Measurements from ENCODE around the gene ALK. TPM values are rescaled to one million over a fixed set of nuclear protein-coding genes. Genes with fewer than 3 reads are reported as not detected.

Gene ALK
- total RNA-seq, 1 donor from 2014 or later = not detected

DNA sequence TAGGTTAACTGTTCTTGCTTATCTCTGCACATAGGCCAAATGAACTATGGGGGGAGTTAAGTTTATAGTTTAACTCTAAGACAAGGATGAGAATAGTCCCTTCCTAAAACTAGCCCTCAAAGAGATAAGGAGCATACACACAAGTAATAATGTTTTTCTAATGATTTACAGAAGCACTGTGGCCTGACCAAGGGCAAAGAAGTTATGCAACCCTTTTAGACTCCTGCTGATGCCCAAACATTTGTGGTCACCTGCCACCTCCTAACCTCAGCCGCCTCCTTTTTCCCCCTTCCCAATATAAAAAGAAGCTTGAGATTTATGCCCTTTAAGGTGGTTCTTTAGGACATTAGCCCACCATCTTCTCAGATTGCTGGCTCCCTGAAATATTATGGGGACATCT is 357.7 kb downstream of the ALK start:
- no peaks in the 10 kb centered on the region for H3K27me3 Mint-ChIP-seq (ENCODE audit: insufficient read depth)

DNA sequence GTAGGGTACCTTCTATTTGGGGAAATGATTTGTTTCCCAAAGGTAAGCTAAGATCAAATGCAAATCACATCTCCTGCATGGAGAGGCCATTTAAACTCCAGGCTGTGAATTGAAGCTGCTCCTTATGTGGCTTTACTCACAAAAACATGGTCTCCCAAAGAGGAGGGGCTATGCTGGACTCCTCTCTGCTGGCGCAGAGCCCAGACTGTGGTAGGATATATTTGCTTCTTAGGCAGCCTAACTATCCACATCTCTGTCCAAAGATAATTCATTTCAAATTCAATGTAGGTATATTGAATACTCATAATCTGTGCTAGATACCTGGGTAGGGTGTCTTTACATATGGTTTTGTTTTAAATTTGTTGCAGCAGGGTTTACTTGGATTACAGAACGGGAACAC is 358.5 kb downstream of the ALK start:
- intact Hi-C loops (cut with micrococcal nuclease) = no loop called here
- Mint-ChIP-seq H3K27me3 (ENCODE audit: insufficient read depth) (no peaks in the 10 kb centered on the region), H3K4me3 (no peak overlapping the region), H3K4me1 (ENCODE audit: low read depth) (no peaks in the 10 kb centered on the region), H3K27ac (no peak overlapping the region), H3K36me3 (ENCODE audit: low read depth) (no peaks in the 10 kb centered on the region), H3K9me3 (no peaks in the 10 kb centered on the region)
- no peak for DNase-seq (ENCODE audit: low spot score)

More for the DNA sequence above, 357.7 kb downstream of the ALK start:
- no peak overlapping the region for H3K27ac Mint-ChIP-seq
- no peaks in the 10 kb centered on the region for H3K9me3 Mint-ChIP-seq
- intact Hi-C loops (cut with micrococcal nuclease) = no loop called here
- no peaks in the 10 kb centered on the region for H3K36me3 Mint-ChIP-seq (ENCODE audit: low read depth)
- DNase-seq (ENCODE audit: low spot score) = no peak
- no peak overlapping the region for H3K4me3 Mint-ChIP-seq
- no peaks in the 10 kb centered on the region for H3K4me1 Mint-ChIP-seq (ENCODE audit: low read depth)

DNA sequence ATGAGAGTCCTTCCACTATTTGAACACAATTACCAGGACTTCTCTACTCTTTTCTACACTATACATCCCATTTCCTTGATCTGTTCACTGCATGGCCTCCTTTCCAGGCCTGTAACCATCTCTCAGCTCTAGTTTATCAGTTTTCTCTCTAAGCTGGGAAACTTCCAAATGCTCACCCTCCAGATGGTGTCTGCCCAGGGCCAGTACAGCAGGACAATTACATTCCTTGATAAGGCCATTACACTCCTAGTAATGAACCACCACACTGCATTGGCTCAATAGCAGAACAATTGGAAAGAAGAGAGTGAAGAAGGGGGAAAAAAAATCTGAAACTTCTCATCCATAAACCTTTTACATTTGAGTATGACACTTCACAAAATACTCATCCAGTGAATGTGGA is 359.1 kb downstream of the ALK start:
- H3K36me3 Mint-ChIP-seq (ENCODE audit: low read depth) = no peaks in the 10 kb centered on the region
- DNase-seq (ENCODE audit: low spot score) = no peak
- no peaks in the 10 kb centered on the region for H3K9me3 Mint-ChIP-seq
- H3K27me3 Mint-ChIP-seq (ENCODE audit: insufficient read depth) = no peaks in the 10 kb centered on the region
- H3K4me1 Mint-ChIP-seq (ENCODE audit: low read depth) = no peaks in the 10 kb centered on the region
- no peak overlapping the region for H3K4me3 Mint-ChIP-seq
- intact Hi-C loops (cut with micrococcal nuclease) = no loop called here
- no peak overlapping the region for H3K27ac Mint-ChIP-seq

DNA sequence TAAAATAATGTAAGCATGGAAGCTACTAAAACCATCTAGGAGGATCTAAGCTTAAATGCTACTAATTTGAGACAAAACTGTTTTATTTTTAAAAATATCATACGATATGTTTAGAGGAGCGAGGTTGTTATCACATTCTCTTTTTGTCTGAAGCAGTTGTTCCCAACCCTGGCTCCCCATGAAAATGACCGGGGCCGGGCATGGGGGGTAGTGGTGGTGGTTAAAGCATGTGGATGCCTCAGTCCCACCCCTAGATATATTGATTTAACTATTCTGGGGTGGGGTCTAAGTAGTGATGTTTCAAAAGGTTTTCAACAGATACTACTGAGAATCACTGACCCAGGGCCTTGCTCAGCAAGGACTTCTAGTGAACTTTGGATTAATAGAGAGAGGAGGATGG is 359.8 kb downstream of the ALK start:
- H3K9me3 Mint-ChIP-seq = no peaks in the 10 kb centered on the region
- H3K4me3 Mint-ChIP-seq = no peak overlapping the region
- intact Hi-C loops (cut with micrococcal nuclease) = no loop called here
- H3K4me1 Mint-ChIP-seq (ENCODE audit: low read depth) = no peaks in the 10 kb centered on the region
- no peaks in the 10 kb centered on the region for H3K36me3 Mint-ChIP-seq (ENCODE audit: low read depth)
- no peak overlapping the region for H3K27ac Mint-ChIP-seq
- DNase-seq (ENCODE audit: low spot score) = no peak
- no peaks in the 10 kb centered on the region for H3K27me3 Mint-ChIP-seq (ENCODE audit: insufficient read depth)

DNA sequence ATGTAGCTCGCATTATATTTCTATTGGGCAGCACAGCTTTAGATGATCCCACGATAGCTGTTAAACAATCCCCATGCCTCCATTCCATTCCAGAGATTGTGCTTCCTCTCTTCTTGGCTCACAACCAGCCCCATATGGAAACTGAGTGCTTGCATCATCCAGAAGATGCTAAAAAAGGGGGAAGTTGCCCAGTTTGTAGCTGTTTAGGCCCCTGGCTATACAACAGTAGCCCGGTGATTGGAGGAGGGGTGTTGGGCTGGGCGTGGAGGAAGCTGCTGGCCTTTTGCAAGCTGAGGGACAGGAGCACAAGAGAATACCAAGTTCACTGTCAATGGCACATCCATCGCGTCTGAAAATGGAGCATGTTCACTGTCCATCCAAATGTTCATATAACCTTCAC is 360.2 kb downstream of the ALK start:
- intact Hi-C loops (cut with micrococcal nuclease) = no loop called here
- H3K36me3 Mint-ChIP-seq (ENCODE audit: low read depth) = no peaks in the 10 kb centered on the region
- no peak for DNase-seq (ENCODE audit: low spot score)
- no peaks in the 10 kb centered on the region for H3K4me1 Mint-ChIP-seq (ENCODE audit: low read depth)
- H3K27me3 Mint-ChIP-seq (ENCODE audit: insufficient read depth) = no peaks in the 10 kb centered on the region
- H3K27ac Mint-ChIP-seq = no peak overlapping the region
- no peaks in the 10 kb centered on the region for H3K9me3 Mint-ChIP-seq
- no peak overlapping the region for H3K4me3 Mint-ChIP-seq

DNA sequence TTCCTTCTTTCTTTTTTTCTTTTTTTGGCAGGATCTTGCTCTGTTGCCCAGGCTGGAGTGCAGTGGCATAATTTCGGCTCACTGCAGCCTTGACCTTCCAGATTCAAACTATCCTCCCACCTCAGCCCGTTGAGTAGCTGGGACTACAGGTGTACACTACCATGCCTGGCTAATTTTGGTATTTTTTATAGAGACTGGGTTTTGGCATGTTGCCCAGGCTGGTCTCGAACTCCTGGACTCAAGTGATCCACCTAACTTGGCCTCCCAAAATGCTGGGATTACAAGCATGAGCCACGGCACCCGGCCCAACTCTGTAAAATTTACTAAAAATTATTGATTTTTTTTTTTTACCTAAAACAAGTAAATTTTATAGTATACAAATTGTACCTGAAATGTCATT is 360.8 kb downstream of the ALK start:
- intact Hi-C loops (cut with micrococcal nuclease) = no loop called here
- DNase-seq (ENCODE audit: low spot score) = no peak
- Mint-ChIP-seq H3K27me3 (ENCODE audit: insufficient read depth) (no peaks in the 10 kb centered on the region), H3K4me1 (ENCODE audit: low read depth) (no peaks in the 10 kb centered on the region), H3K27ac (no peak overlapping the region), H3K9me3 (no peaks in the 10 kb centered on the region), H3K4me3 (no peak overlapping the region), H3K36me3 (ENCODE audit: low read depth) (no peaks in the 10 kb centered on the region)

DNA sequence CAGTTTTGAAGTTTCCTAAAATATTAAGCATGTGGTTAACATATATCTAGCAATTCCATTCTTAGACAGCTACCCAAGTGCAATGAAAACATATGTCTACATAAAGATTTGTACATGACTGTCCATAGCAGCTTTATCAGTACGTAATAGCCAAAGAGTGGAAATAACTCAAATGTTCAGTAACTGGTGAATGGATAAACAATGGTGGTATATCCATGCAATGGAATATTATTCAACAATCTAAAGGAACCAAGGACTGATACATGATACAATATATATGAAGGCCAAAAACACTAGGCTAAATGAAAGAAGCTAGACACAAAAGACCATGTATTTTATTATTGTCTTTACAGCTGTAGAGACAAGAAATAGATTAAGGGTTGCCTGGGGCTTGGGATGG is 361.4 kb downstream of the ALK start:
- Mint-ChIP-seq H3K4me1 (ENCODE audit: low read depth) (no peaks in the 10 kb centered on the region), H3K36me3 (ENCODE audit: low read depth) (no peaks in the 10 kb centered on the region), H3K27ac (no peak overlapping the region), H3K4me3 (no peak overlapping the region), H3K27me3 (ENCODE audit: insufficient read depth) (no peaks in the 10 kb centered on the region), H3K9me3 (no peaks in the 10 kb centered on the region)
- no peak for DNase-seq (ENCODE audit: low spot score)
- intact Hi-C loops (cut with micrococcal nuclease) = no loop called here

DNA sequence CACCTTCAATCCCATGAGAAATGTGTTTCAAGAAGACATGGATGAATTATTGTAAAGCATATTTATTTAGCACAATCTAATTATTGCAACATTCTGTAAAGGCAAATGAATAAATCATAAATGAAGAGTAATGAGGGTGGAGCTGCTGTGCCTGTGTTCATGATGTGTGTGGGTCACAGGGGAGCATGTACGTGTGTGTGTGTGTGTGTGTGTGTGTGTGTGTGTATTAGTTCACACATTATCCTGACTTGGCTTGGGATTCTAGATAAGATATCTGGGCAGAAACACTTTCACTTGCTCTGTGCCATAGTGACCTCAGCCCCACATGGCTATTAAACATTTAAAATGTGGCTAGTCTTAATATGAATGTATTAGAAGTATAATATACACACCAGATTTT is 361.8 kb downstream of the ALK start:
- no peak overlapping the region for H3K4me3 Mint-ChIP-seq
- no peaks in the 10 kb centered on the region for H3K4me1 Mint-ChIP-seq (ENCODE audit: low read depth)
- H3K27ac Mint-ChIP-seq = no peak overlapping the region
- DNase-seq (ENCODE audit: low spot score) = no peak
- intact Hi-C loops (cut with micrococcal nuclease) = no loop called here
- no peaks in the 10 kb centered on the region for H3K9me3 Mint-ChIP-seq
- H3K27me3 Mint-ChIP-seq (ENCODE audit: insufficient read depth) = no peaks in the 10 kb centered on the region
- no peaks in the 10 kb centered on the region for H3K36me3 Mint-ChIP-seq (ENCODE audit: low read depth)

DNA sequence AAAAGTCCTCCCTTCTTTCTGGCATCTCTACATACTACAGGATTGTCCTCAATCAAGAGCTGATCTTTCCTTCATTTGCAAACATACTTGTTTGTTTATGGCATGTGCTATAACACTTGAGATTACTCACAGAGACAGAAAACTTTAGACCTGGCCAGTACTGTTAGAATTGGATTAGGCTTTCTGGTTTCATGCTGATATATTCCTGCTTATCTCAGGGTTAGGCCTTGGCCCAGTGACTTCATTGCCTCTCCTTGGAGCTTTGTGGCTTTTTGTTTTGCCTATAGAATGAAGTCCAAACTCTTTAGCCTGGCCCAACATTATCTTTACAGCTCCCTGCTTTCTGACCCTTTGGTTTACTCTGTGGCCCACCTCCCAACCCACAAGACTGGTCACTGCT is 363.3 kb downstream of the ALK start:
- Mint-ChIP-seq H3K36me3 (ENCODE audit: low read depth) (no peaks in the 10 kb centered on the region), H3K9me3 (no peaks in the 10 kb centered on the region), H3K27me3 (ENCODE audit: insufficient read depth) (peaks cover 2% of the 10 kb centered on the region), H3K4me1 (ENCODE audit: low read depth) (no peaks in the 10 kb centered on the region), H3K4me3 (no peak overlapping the region), H3K27ac (no peak overlapping the region)
- intact Hi-C loops (cut with micrococcal nuclease) = no loop called here
- no peak for DNase-seq (ENCODE audit: low spot score)

DNA sequence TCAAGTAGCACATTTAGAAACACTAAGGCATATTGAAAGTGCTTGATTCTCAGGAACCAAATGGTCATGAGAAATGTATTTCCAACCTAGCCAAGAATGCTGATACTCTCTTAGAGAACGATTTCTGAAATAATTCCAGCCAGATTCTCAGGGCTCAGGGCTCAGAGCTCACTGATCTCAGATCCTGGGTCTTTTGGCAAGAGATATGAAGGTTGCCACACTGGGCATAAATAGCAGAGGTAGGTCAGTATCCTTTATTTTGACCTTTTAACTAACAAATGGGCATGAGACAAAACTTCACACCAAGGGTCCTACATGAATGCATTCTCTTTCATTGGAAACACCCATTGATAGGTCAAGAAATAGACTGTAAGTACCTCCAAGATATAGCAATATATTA is 364.1 kb downstream of the ALK start:
- Mint-ChIP-seq H3K27ac (no peak overlapping the region), H3K4me3 (no peak overlapping the region), H3K36me3 (ENCODE audit: low read depth) (no peaks in the 10 kb centered on the region), H3K27me3 (ENCODE audit: insufficient read depth) (peaks cover 4% of the 10 kb centered on the region), H3K9me3 (no peaks in the 10 kb centered on the region), H3K4me1 (ENCODE audit: low read depth) (no peaks in the 10 kb centered on the region)
- intact Hi-C loops (cut with micrococcal nuclease) = no loop called here
- DNase-seq (ENCODE audit: low spot score) = no peak

DNA sequence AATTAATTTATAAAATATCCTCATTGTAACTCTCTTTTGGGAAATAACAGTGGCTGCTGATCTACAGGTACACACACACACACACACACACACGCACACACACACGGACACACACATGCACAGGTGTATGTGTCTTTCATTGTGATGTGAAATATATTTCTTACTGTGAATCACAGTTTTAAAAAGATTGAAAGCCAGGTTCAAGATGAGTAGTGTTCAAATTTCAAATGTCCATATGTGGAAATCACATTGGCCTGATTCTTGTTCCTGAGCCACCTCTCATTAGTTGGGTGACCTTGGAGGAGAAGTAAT is 372.4 kb downstream of the ALK start:
- no peaks in the 10 kb centered on the region for H3K9me3 Mint-ChIP-seq
- no peaks in the 10 kb centered on the region for H3K36me3 Mint-ChIP-seq (ENCODE audit: low read depth)
- no peak overlapping the region for H3K27ac Mint-ChIP-seq
- H3K4me3 Mint-ChIP-seq = no peak overlapping the region
- no peaks in the 10 kb centered on the region for H3K4me1 Mint-ChIP-seq (ENCODE audit: low read depth)
- intact Hi-C loops (cut with micrococcal nuclease) = no loop called here
- no peak for DNase-seq (ENCODE audit: low spot score)
- H3K27me3 Mint-ChIP-seq (ENCODE audit: insufficient read depth) = peaks cover 11% of the 10 kb centered on the region

DNA sequence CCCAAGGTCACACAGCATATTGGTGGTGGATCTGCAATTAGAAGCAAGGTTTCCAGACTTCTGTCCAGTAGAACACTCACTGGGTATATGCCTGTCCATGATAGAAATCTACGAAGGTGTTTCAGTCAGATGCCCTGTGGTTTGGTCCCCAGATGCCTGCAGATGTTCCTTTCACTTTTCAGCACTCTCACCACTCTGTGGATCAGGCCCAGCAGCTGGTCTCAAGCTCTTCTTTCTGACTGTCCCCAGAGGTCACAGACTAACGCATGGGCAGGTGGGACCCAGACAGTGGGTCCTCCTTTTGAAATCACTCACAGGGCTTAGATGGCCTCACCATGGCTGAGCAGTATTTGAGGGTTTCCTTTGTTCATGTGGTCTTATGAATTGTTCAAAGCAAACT is 376.5 kb downstream of the ALK start:
- Mint-ChIP-seq H3K27ac (no peak overlapping the region), H3K4me3 (no peak overlapping the region), H3K4me1 (ENCODE audit: low read depth) (no peaks in the 10 kb centered on the region), H3K27me3 (ENCODE audit: insufficient read depth) (peaks cover 9% of the 10 kb centered on the region), H3K9me3 (no peaks in the 10 kb centered on the region), H3K36me3 (ENCODE audit: low read depth) (no peaks in the 10 kb centered on the region)
- intact Hi-C loops (cut with micrococcal nuclease) = no loop called here
- DNase-seq (ENCODE audit: low spot score) = no peak

DNA sequence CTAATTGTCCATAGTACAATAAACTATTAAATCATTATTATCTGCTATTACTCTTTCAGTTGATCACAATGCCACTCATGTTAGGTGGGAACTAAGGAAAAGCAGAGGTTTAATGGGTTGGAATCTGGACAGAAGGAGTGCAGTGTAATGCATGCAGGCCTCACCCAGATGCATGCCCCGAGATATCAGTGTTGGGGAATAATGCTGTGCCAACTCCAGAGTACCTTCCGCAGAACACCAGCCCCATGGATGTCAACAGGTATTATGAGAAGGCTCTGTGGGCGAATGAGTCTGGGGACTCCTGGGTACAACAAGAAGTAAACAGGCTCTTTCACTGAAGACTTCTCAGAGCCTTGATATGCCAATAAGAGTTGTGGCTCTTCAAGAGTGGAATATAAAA is 377.4 kb downstream of the ALK start:
- Mint-ChIP-seq H3K27me3 (ENCODE audit: insufficient read depth) (peaks cover 13% of the 10 kb centered on the region), H3K4me3 (no peak overlapping the region), H3K4me1 (ENCODE audit: low read depth) (no peaks in the 10 kb centered on the region), H3K9me3 (no peaks in the 10 kb centered on the region), H3K36me3 (ENCODE audit: low read depth) (no peaks in the 10 kb centered on the region), H3K27ac (no peak overlapping the region)
- intact Hi-C loops (cut with micrococcal nuclease) = no loop called here
- no peak for DNase-seq (ENCODE audit: low spot score)

DNA sequence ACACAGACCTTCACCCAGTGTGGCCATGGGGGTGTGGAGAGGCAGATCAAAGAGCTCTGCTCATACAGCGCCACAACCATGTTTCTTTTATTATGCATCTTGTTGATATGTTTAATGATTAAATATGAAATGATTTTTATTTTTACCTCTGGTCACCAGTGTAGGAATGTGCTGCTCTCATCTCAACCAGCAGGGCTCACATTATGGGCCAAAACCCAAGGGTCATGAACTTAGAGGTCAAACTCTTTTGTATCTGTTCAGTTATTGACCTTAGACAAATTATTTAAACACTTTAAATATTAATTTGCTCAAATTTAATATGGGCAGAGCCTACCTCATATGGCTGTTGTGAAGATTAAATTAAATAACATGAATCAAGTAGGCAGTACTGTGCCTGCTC is 386.2 kb downstream of the ALK start:
- H3K9me3 Mint-ChIP-seq = no peaks in the 10 kb centered on the region
- no peak overlapping the region for H3K27ac Mint-ChIP-seq
- H3K36me3 Mint-ChIP-seq (ENCODE audit: low read depth) = no peaks in the 10 kb centered on the region
- intact Hi-C loops (cut with micrococcal nuclease) = no loop called here
- no peak overlapping the region for H3K4me3 Mint-ChIP-seq
- H3K27me3 Mint-ChIP-seq (ENCODE audit: insufficient read depth) = peaks cover 6% of the 10 kb centered on the region
- no peaks in the 10 kb centered on the region for H3K4me1 Mint-ChIP-seq (ENCODE audit: low read depth)
- DNase-seq (ENCODE audit: low spot score) = no peak
